ENCODE results near the gene NDUFA13.

DNA sequence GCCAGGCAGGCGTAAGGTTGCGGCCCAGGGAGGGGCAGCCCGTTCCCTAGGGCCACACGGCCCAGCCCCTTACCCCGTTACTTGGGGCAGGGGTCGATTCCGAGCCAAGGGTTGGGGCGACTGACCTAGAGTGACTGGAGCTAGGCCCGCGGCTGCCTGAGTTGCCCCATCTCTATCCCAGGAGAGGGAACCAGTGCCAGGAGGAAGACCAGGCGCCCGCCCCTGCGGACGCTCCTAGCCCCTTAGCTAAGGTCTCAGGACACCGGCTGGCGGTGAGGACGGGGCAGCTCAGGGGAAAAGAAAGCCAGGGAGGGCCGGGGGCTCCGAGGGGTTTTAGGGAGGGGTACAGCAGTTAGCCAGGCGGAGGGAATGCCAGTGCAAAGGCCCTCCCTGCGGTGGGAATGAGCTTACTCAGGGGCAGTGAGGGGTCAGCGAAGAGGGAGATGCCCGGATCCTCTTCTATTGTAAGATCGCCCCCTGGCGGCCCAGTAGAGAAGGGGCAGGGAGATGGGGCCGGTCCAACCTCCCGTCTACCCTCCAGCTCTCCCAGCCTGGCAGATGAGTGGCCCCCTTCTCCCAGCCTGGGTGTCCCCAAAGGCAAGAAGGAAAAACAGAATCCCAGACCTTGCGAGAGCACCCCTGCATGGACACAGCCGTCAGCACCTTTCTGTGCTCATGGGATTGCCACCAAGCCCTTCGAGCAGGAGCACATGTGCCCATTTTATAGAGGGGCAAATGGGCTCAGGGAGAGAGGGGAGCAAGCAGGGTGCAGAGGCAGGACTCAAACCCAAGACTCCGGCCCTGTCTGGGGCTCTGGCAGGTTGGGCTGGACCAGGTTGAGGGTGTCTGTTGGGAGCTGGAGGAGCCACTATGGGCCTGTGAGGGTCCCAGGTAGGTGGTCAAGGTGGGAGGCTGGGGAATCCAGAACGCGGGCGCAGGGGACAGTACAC, 38.3 kb downstream of the NDUFA13 start:
- TF ChIP-seq, protein P1, sequence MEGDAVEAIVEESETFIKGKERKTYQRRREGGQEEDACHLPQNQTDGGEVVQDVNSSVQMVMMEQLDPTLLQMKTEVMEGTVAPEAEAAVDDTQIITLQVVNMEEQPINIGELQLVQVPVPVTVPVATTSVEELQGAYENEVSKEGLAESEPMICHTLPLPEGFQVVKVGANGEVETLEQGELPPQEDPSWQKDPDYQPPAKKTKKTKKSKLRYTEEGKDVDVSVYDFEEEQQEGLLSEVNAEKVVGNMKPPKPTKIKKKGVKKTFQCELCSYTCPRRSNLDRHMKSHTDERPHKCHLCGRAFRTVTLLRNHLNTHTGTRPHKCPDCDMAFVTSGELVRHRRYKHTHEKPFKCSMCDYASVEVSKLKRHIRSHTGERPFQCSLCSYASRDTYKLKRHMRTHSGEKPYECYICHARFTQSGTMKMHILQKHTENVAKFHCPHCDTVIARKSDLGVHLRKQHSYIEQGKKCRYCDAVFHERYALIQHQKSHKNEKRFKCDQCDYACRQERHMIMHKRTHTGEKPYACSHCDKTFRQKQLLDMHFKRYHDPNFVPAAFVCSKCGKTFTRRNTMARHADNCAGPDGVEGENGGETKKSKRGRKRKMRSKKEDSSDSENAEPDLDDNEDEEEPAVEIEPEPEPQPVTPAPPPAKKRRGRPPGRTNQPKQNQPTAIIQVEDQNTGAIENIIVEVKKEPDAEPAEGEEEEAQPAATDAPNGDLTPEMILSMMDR (IDR thresholded peaks at IDR 0.05), result no peak
- TF ChIP-seq POLR2A (IDR thresholded peaks at IDR 0.05), result no peak
